Kidney epithelial cell (primary cell): ENCODE measurements around the gene KRTAP9-7. TPM values are rescaled to one million over a fixed set of nuclear protein-coding genes. Genes with fewer than 3 reads are reported as not detected.
"Not testable (repeated sequence)": the region's sequence is repeated elsewhere in the genome, so short reads cannot be mapped to it uniquely, and the experiment has no call there.

Source experiments
- DNase-seq: peaks from one replicate; pipeline ENCODE4 v3.0.0-alpha.2; 2010; ENCODE audit warnings: low read depth
- H3K27me3 ChIP-seq: 2 replicates; pipeline ENCODE4 v1.6.0; 2011; ENCODE audit warnings: low read length; ENCODE audit not compliant: control insufficient read depth, insufficient read depth
- H3K36me3 ChIP-seq: 2 replicates; pipeline ENCODE4 v1.5.1; 2011; ENCODE audit warnings: low read length; ENCODE audit not compliant: control insufficient read depth, insufficient read depth
- H3K4me3 ChIP-seq: 2 replicates; pipeline ENCODE4 v1.5.1; 2011; ENCODE audit warnings: low read depth, mild to moderate bottlenecking, control low read depth, low read length
- CTCF ChIP-seq: IDR thresholded peaks from 2 replicates; pipeline ENCODE4 v1.5.1; 2011; ENCODE audit warnings: mild to moderate bottlenecking, moderate library complexity, low read length, control low read depth, inconsistent platforms; ENCODE audit not compliant: insufficient read depth, poor library complexity, severe bottlenecking
- total RNA-seq: library from RNA; depleted of rRNA; stranded (reverse); fragments of >200 nt; gene quantifications from 2 replicates; pipeline ENCODE4 v1.2.3, GENCODE V29; 2015

The KRTAP9-7 gene
- total RNA-seq, 1 donor from 2014 or later, result not detected

DNA sequence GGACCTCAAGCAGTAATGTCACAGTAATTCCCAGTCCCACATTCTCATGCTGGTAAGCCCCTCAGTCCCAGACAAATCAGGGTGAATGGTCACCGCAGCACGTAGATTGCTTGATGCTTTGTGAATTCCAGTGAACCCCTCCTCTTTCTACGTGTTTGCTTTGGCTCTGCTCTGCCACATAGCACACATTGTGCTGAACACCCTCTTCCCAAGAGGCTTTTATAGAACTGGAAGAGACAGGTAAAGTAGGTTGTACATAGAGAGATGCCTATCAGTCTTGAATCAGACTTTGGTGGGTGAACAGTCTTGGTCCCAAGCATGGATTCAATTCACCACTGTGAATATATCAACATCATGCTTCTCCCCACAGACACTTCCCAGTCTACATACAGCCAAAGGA, 10.9 kb upstream of the KRTAP9-7 start:
- no peaks in the 10 kb centered on the region for H3K36me3 ChIP-seq
- no peak for TF ChIP-seq CTCF
- no peaks in the 10 kb centered on the region for H3K27me3 ChIP-seq

DNA sequence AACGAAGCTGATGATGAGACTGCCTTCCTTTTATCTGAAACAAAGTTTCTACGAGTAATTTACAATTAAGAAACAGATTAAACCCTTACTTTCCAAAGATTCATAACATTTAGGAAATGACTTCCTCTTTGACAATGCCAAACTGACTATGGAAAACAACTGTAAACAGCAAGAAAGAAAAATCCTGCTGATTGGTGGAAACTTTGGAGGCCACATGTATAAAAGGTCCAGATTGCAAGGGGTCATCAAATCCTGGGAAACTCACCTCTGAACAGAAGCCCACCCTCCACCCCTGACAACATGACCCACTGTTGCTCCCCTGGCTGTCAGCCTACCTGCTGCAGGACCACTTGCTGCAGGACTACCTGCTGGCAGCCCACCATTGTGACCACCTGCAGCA, 10.4 kb upstream of the KRTAP9-7 start, which contains the start of gene KRTAP9-6:
Gene KRTAP9-6, plus strand, starts transcription at position 301 of the 400 bp plus-strand sequence. Its CDS starts 0 bp downstream, at position 301.
- TF ChIP-seq CTCF, result no peak
- Histone ChIP-seq H3K27me3 (no peaks in the 10 kb centered on the region), H3K36me3 (no peaks in the 10 kb centered on the region), H3K4me3 (no peak within 1 kb of the TSS)
- no peak for DNase-seq

More for the DNA sequence above, 10.9 kb upstream of the KRTAP9-7 start:
- H3K4me3 ChIP-seq, result no peak overlapping the region
- DNase-seq, result no peak

DNA sequence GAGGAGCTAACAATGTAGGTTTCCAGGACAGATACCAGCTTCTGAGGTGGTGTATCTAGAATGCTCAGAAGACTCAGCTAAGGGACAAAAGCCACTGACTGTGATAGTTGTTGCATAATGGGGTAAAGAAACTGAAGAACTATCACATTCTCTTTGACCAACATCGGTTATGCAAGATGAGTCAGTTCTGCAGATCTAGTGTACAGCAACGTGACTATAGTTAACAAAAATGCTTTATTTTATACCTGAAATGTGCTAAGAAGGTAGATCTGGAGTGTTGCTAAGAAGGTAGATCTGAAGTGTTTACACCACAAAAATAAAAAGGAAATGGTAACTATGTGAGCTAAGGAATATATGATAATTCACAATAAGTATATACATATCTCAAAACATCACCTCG, 7.8 kb upstream of the KRTAP9-7 start:
- no peaks in the 10 kb centered on the region for H3K27me3 ChIP-seq
- H3K36me3 ChIP-seq, result no peaks in the 10 kb centered on the region
- no peak for TF ChIP-seq CTCF
- no peak for DNase-seq
- no peak overlapping the region for H3K4me3 ChIP-seq

DNA sequence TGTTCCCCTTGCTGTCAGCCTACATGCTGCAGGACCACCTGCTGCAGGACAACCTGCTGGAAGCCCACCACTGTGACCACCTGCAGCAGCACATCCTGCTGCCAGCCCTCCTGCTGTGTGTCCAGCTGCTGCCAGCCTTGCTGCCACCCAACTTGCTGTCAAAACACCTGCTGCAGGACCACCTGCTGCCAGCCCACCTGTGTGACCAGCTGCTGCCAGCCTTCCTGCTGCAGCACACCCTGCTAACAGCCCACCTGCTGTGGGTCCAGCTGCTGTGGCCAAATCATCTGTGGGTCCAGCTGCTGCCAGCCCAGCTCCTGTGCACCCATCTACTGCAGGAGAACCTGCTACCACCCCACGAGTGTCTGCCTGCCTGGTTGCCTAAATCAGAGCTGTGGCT, 4.2 kb upstream of the KRTAP9-7 start:
- H3K4me3 ChIP-seq, DNase-seq, H3K27me3 ChIP-seq, H3K36me3 ChIP-seq: not testable (repeated sequence)

DNA sequence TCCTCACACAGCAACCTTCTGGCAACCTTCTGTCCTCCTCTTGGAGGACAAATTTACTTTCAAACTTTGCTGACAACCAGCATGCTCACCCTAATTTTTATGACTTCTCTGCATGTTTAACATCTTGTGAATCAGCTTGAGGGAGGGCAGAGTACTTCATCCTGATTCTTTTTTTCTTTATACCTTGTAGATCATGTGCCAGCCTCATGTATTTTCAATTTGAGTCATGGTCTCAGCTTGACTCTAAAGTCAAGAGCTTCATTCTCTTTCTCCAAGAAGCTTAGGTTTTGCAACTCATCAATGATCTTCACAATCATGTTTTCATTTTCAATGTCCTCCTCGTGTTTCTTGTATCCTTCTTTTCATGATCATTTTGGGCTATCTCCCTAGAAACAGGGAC, 3.6 kb upstream of the KRTAP9-7 start:
- H3K27me3 ChIP-seq, result no peaks in the 10 kb centered on the region
- no peaks in the 10 kb centered on the region for H3K36me3 ChIP-seq
- DNase-seq, result no peak
- TF ChIP-seq CTCF, result no peak
- H3K4me3 ChIP-seq, result no peak overlapping the region

DNA sequence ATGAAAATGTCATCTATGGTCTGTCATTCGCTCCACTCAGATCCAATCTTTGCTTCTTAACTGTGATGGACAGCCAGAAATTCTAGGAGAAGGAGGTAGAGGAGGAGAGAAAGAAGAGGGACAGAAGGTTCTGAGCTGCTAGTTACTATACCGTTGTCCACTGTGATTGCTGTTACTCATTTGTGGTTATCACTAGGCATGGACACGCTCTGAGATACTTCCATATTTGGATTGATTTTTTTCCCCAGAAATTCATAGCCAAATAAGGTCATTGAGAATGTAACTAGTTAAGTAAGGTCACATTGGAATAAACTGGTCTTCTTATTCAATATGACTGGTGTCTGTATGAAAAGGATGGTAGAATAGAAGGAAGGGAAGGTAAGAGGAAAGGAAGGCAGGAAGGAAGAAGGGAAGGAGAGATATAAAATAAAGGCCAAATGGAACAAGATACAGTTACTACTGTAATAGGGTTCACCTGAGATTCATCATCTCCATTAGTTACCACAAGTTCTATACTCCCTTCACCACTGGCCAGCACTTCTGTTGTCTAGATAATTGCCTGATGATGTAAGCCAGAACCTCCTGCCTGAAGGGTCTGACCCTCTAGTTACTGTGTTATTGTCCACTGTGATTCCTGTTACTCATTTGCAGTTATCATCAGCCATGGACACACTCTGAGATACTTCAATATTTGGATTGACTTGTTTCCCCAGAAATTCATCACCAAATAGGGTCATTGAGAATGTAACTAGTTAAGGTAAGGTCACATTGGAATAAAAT, 2.9 kb downstream of the KRTAP9-7 start:
- no peak overlapping the region for H3K4me3 ChIP-seq
- DNase-seq, result peak; percentile 19
- no peaks in the 10 kb centered on the region for H3K36me3 ChIP-seq
- TF ChIP-seq CTCF, result no peak
- no peaks in the 10 kb centered on the region for H3K27me3 ChIP-seq
